Measurements from ENCODE around the gene SULT2B1.

SULT2B1 gene

GRCh38 chr19:48639483-48640375 lies 87.8 kb downstream of the SULT2B1 start:
- no peak overlapping the region for H3K4me3 ChIP-seq (ENCODE audit: low read depth, low read length)
- in situ Hi-C loops (cut with HindIII; ENCODE audit: low sequenced_read_pairs), result no loop called here
- TF ChIP-seq CTCF (IDR thresholded peaks at IDR 0.05; ENCODE audit: low read depth, low read length), result no peak
- DNase-seq (ENCODE audit: low read depth, low spot score), result no peak

- no peak for TF ChIP-seq CTCF (IDR thresholded peaks at IDR 0.05; ENCODE audit: low read depth, low read length)
- in situ Hi-C loops (cut with HindIII; ENCODE audit: low sequenced_read_pairs), result no loop called here
- no peak overlapping the region for H3K4me3 ChIP-seq (ENCODE audit: low read depth, low read length)
- no peak for DNase-seq (ENCODE audit: low read depth, low spot score)
These were observed 89.9 kb downstream of the SULT2B1 start for GRCh38 chr19:48641850-48642249.

GRCh38 chr19:48642862-48643261 lies 90.9 kb downstream of the SULT2B1 start:
- no peak overlapping the region for H3K4me3 ChIP-seq (ENCODE audit: low read depth, low read length)
- in situ Hi-C loops (cut with HindIII; ENCODE audit: low sequenced_read_pairs), result no loop called here
- no peak for TF ChIP-seq CTCF (IDR thresholded peaks at IDR 0.05; ENCODE audit: low read depth, low read length)
- no peak for DNase-seq (ENCODE audit: low read depth, low spot score)

- in situ Hi-C loops (cut with HindIII; ENCODE audit: low sequenced_read_pairs), result no loop called here
- no peak for TF ChIP-seq CTCF (IDR thresholded peaks at IDR 0.05; ENCODE audit: low read depth, low read length)
- no peak overlapping the region for H3K4me3 ChIP-seq (ENCODE audit: low read depth, low read length)
- DNase-seq (ENCODE audit: low read depth, low spot score), result no peak
These were observed 92.4 kb downstream of the SULT2B1 start for GRCh38 chr19:48644355-48644754.

GRCh38 chr19:48644839-48645619 lies 93.1 kb downstream of the SULT2B1 start:
- H3K4me3 ChIP-seq (ENCODE audit: low read depth, low read length), result peak overlapping the region; percentile 42
- DNase-seq (ENCODE audit: low read depth, low spot score), result peak; percentile 74
- no peak for TF ChIP-seq CTCF (IDR thresholded peaks at IDR 0.05; ENCODE audit: low read depth, low read length)
- in situ Hi-C loops (cut with HindIII; ENCODE audit: low sequenced_read_pairs), result no loop called here

- DNase-seq (ENCODE audit: low read depth, low spot score), result no peak
- no peak for TF ChIP-seq CTCF (IDR thresholded peaks at IDR 0.05; ENCODE audit: low read depth, low read length)
- in situ Hi-C loops (cut with HindIII; ENCODE audit: low sequenced_read_pairs), result no loop called here
- peak overlapping the region; percentile 42 for H3K4me3 ChIP-seq (ENCODE audit: low read depth, low read length)
These were observed 93.6 kb downstream of the SULT2B1 start for GRCh38 chr19:48645620-48646000.
